ENCODE data around the gene APBA1.

APBA1 gene

GRCh38 chr9:69578026-69578425 lies 94.1 kb downstream of the APBA1 start:
- ATAC-seq (ENCODE audit: insufficient read depth, low read depth) (no peak), DNase-seq (no peak)
- Histone ChIP-seq H3K27me3 (ENCODE audit: insufficient read depth, low read length, poor library complexity) (no peaks in the 10 kb centered on the region), H3K4me2 (ENCODE audit: insufficient read depth, low read length) (no peak overlapping the region), H4K20me1 (ENCODE audit: insufficient read depth, low read length) (no peaks in the 10 kb centered on the region), H3K4me1 (ENCODE audit: insufficient read depth, low read length) (no peaks in the 10 kb centered on the region), H3K36me3 (ENCODE audit: insufficient read depth, low read length) (no peaks in the 10 kb centered on the region), H2AFZ (ENCODE audit: low read depth, low read length) (no peak overlapping the region), H3K9ac (ENCODE audit: low read depth, low read length) (no peak overlapping the region), H3K79me2 (ENCODE audit: insufficient read depth, low read length) (no peaks in the 10 kb centered on the region), H3K9me3 (ENCODE audit: insufficient read depth, low read length, severe bottlenecking) (no peaks in the 10 kb centered on the region), H3K27ac (ENCODE audit: low read length) (no peak overlapping the region), H3K4me3 (ENCODE audit: low read depth in 1 of 2, low read length in 2 of 2) (no peak overlapping the region)
- TF ChIP-seq CTCF (IDR thresholded peaks at IDR 0.05; ENCODE audit: borderline replicate concordance, extremely low read depth, low read length, poor library complexity, severe bottlenecking) (no peak), EZH2 (IDR thresholded peaks at IDR 0.05; ENCODE audit: borderline replicate concordance, low read depth, low read length, severe bottlenecking) (no peak)

- Histone ChIP-seq H3K4me1 (ENCODE audit: insufficient read depth, low read length) (no peaks in the 10 kb centered on the region), H4K20me1 (ENCODE audit: insufficient read depth, low read length) (no peaks in the 10 kb centered on the region), H3K9ac (ENCODE audit: low read depth, low read length) (no peak overlapping the region), H3K79me2 (ENCODE audit: insufficient read depth, low read length) (no peaks in the 10 kb centered on the region), H3K36me3 (ENCODE audit: insufficient read depth, low read length) (no peaks in the 10 kb centered on the region), H3K27me3 (ENCODE audit: insufficient read depth, low read length, poor library complexity) (no peaks in the 10 kb centered on the region), H2AFZ (ENCODE audit: low read depth, low read length) (no peak overlapping the region), H3K27ac (ENCODE audit: low read length) (no peak overlapping the region), H3K4me3 (ENCODE audit: low read depth in 1 of 2, low read length in 2 of 2) (no peak overlapping the region), H3K9me3 (ENCODE audit: insufficient read depth, low read length, severe bottlenecking) (no peaks in the 10 kb centered on the region), H3K4me2 (ENCODE audit: insufficient read depth, low read length) (no peak overlapping the region)
- DNase-seq (no peak), ATAC-seq (ENCODE audit: insufficient read depth, low read depth) (no peak)
- TF ChIP-seq EZH2 (IDR thresholded peaks at IDR 0.05; ENCODE audit: borderline replicate concordance, low read depth, low read length, severe bottlenecking) (no peak), CTCF (IDR thresholded peaks at IDR 0.05; ENCODE audit: borderline replicate concordance, extremely low read depth, low read length, poor library complexity, severe bottlenecking) (no peak)
Observed at GRCh38 chr9:69577123-69577522, 95.0 kb downstream of the APBA1 start.

- DNase-seq (no peak), ATAC-seq (ENCODE audit: insufficient read depth, low read depth) (no peak)
- no peaks in the 10 kb centered on the region for H3K9me3 ChIP-seq (ENCODE audit: insufficient read depth, low read length, severe bottlenecking)
- no peaks in the 10 kb centered on the region for H3K79me2 ChIP-seq (ENCODE audit: insufficient read depth, low read length)
- no peak overlapping the region for H3K4me3 ChIP-seq (ENCODE audit: low read depth in 1 of 2, low read length in 2 of 2)
- H3K9ac ChIP-seq (ENCODE audit: low read depth, low read length): no peak overlapping the region
- no peak overlapping the region for H3K4me2 ChIP-seq (ENCODE audit: insufficient read depth, low read length)
- H3K4me1 ChIP-seq (ENCODE audit: insufficient read depth, low read length): no peaks in the 10 kb centered on the region
- H3K27ac ChIP-seq (ENCODE audit: low read length): no peak overlapping the region
- H3K36me3 ChIP-seq (ENCODE audit: insufficient read depth, low read length): no peaks in the 10 kb centered on the region
- H4K20me1 ChIP-seq (ENCODE audit: insufficient read depth, low read length): no peaks in the 10 kb centered on the region
- TF ChIP-seq CTCF (IDR thresholded peaks at IDR 0.05; ENCODE audit: borderline replicate concordance, extremely low read depth, low read length, poor library complexity, severe bottlenecking) (no peak), EZH2 (IDR thresholded peaks at IDR 0.05; ENCODE audit: borderline replicate concordance, low read depth, low read length, severe bottlenecking) (no peak)
- no peak overlapping the region for H2AFZ ChIP-seq (ENCODE audit: low read depth, low read length)
- no peaks in the 10 kb centered on the region for H3K27me3 ChIP-seq (ENCODE audit: insufficient read depth, low read length, poor library complexity)
Observed at GRCh38 chr9:69574057-69574456, 98.1 kb downstream of the APBA1 start.

- DNase-seq: no peak
- no peak overlapping the region for H3K4me3 ChIP-seq (ENCODE audit: low read depth in 1 of 2, low read length in 2 of 2)
- no peaks in the 10 kb centered on the region for H3K27me3 ChIP-seq (ENCODE audit: insufficient read depth, low read length, poor library complexity)
- H3K9ac ChIP-seq (ENCODE audit: low read depth, low read length): no peak overlapping the region
- H3K79me2 ChIP-seq (ENCODE audit: insufficient read depth, low read length): no peaks in the 10 kb centered on the region
- no peaks in the 10 kb centered on the region for H3K36me3 ChIP-seq (ENCODE audit: insufficient read depth, low read length)
- H3K4me1 ChIP-seq (ENCODE audit: insufficient read depth, low read length): no peaks in the 10 kb centered on the region
- ATAC-seq (ENCODE audit: insufficient read depth, low read depth): no peak
- H3K9me3 ChIP-seq (ENCODE audit: insufficient read depth, low read length, severe bottlenecking): no peaks in the 10 kb centered on the region
- H3K27ac ChIP-seq (ENCODE audit: low read length): no peak overlapping the region
- no peak overlapping the region for H2AFZ ChIP-seq (ENCODE audit: low read depth, low read length)
- TF ChIP-seq CTCF (IDR thresholded peaks at IDR 0.05; ENCODE audit: borderline replicate concordance, extremely low read depth, low read length, poor library complexity, severe bottlenecking) (no peak), EZH2 (IDR thresholded peaks at IDR 0.05; ENCODE audit: borderline replicate concordance, low read depth, low read length, severe bottlenecking) (no peak)
- H3K4me2 ChIP-seq (ENCODE audit: insufficient read depth, low read length): no peak overlapping the region
- H4K20me1 ChIP-seq (ENCODE audit: insufficient read depth, low read length): no peaks in the 10 kb centered on the region
Observed at GRCh38 chr9:69573651-69574050, 98.5 kb downstream of the APBA1 start.
